ENCODE results near the gene CREB5.

DNA sequence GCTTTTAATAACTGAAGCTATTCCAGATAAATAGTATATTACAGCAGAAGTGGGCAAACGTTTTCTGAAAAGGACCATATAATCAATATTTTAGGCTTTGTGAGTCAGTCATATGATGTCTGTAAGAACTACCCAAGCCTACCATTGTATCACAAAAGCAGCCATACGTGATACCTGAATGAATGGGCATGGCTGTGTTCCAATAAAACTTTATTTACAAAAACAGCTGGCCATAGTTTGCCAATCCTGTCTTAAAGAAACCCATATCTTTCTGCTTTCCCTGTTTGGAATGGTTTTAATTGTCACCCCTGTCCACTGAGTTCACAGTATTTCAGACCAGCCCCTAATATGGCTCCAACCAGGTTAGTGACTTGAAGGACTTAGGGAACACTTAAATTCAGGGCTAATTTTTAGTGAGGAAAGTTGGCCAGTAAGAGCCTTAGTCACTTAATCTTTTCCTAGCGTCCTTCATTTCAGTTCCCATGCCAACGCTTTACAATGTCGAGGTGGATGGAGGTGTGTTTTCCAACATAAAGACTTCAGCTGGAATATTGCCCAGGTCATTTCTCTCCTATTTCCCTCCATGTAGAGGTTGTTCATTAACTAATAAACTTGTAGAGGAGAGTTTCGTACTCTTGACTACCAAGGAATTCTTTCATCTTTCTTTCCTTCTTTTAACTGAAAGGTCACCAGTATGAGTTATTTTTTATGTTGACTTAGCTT is 361.3 kb downstream of the CREB5 start:
- TF ChIP-seq, protein P1, sequence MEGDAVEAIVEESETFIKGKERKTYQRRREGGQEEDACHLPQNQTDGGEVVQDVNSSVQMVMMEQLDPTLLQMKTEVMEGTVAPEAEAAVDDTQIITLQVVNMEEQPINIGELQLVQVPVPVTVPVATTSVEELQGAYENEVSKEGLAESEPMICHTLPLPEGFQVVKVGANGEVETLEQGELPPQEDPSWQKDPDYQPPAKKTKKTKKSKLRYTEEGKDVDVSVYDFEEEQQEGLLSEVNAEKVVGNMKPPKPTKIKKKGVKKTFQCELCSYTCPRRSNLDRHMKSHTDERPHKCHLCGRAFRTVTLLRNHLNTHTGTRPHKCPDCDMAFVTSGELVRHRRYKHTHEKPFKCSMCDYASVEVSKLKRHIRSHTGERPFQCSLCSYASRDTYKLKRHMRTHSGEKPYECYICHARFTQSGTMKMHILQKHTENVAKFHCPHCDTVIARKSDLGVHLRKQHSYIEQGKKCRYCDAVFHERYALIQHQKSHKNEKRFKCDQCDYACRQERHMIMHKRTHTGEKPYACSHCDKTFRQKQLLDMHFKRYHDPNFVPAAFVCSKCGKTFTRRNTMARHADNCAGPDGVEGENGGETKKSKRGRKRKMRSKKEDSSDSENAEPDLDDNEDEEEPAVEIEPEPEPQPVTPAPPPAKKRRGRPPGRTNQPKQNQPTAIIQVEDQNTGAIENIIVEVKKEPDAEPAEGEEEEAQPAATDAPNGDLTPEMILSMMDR (IDR thresholded peaks at IDR 0.05; ENCODE audit: poor library complexity, severe bottlenecking), result no peak
- TF ChIP-seq TAF1 (IDR thresholded peaks at IDR 0.05; ENCODE audit: low read depth), result no peak
- TF ChIP-seq POLR2AphosphoS5 (IDR thresholded peaks at IDR 0.05), result no peak
- no peak for TF ChIP-seq MXI1 (conservative IDR thresholded peaks at IDR 0.05; ENCODE audit: poor library complexity, severe bottlenecking)
- TF ChIP-seq, protein P2, sequence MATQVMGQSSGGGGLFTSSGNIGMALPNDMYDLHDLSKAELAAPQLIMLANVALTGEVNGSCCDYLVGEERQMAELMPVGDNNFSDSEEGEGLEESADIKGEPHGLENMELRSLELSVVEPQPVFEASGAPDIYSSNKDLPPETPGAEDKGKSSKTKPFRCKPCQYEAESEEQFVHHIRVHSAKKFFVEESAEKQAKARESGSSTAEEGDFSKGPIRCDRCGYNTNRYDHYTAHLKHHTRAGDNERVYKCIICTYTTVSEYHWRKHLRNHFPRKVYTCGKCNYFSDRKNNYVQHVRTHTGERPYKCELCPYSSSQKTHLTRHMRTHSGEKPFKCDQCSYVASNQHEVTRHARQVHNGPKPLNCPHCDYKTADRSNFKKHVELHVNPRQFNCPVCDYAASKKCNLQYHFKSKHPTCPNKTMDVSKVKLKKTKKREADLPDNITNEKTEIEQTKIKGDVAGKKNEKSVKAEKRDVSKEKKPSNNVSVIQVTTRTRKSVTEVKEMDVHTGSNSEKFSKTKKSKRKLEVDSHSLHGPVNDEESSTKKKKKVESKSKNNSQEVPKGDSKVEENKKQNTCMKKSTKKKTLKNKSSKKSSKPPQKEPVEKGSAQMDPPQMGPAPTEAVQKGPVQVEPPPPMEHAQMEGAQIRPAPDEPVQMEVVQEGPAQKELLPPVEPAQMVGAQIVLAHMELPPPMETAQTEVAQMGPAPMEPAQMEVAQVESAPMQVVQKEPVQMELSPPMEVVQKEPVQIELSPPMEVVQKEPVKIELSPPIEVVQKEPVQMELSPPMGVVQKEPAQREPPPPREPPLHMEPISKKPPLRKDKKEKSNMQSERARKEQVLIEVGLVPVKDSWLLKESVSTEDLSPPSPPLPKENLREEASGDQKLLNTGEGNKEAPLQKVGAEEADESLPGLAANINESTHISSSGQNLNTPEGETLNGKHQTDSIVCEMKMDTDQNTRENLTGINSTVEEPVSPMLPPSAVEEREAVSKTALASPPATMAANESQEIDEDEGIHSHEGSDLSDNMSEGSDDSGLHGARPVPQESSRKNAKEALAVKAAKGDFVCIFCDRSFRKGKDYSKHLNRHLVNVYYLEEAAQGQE (IDR thresholded peaks at IDR 0.05; ENCODE audit: borderline replicate concordance), result no peak
- TF ChIP-seq RAD21 (conservative IDR thresholded peaks at IDR 0.05), result no peak
- no peak for TF ChIP-seq EZH2 (IDR thresholded peaks at IDR 0.05; ENCODE audit: borderline replicate concordance, insufficient read depth, low read length, poor library complexity, severe bottlenecking)
- TF ChIP-seq EP300 (conservative IDR thresholded peaks at IDR 0.05; ENCODE audit: poor library complexity, severe bottlenecking), result no peak
